Stimulated activated CD4-positive, alpha-beta T cell treated with anti-CD3 and anti-CD28 coated beads, Interleukin-1b, Interleukin-23, amount 100 ng/mL, for 48 hours (primary cell): ENCODE results near the gene EML1.

Experiments used
- DNase-seq: peaks from one replicate; pipeline ENCODE4 v3.0.0-alpha.2; 2020

The EML1 gene

DNA sequence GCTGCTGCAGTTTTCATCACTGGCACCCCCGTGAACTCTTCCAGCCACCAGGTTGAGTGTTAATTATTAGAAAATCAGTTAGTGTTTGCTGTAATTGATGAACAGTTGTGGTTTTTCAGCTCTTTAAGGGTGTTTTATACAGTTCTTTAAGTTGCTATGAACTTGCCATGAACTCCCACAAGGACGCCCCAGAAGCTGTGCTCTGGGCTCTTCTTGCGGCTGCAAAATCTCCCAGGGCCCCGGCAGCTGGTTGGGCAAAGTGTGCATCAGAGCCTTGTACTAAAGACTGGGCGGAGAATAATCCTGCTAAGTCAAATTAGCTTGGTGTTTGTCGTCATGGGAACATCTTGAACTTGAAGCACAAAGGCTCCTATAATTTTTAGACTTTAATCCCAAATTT lies 82.2 kb downstream of the EML1 start:
- DNase-seq = no peak

DNA sequence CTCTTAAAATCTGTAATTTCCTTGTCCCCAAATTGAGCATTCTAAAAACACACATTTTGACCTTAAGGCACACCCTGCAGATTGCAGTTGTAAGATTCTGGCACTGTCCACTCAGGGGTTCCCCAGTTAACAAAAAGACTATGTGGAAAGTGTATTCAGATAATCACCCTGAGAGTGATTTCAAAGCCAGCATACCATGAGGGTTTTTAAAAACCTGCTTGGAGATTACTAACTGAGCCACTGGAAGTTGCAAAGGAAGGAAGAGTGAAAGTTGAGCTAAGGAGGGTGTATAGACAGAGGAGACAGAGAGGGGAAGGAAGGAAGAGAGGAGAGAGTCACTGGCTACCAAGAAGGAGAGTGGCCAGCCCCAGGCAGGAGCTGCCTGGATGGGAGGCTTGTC lies 82.6 kb downstream of the EML1 start:
- DNase-seq = no peak

DNA sequence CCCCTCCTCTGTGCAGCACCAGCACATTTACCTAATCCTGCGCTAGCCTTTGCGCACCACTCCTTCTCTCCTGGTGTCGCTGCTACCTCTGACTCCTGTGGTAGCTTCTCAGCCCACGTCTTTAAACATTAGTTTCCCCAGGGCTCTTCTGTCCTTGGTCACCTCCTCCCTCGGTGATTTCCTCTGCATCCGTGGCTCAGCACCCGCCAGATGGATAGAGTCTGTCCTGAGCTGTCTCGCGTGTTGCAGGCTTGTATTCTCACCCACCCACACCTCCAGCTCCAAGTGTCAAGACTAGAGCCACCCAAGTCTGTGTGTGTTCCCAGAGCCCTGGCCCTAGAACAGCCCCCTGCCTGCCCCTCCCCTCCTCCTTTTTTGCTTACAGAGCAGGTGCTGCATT lies 83.2 kb downstream of the EML1 start:
- no peak for DNase-seq

DNA sequence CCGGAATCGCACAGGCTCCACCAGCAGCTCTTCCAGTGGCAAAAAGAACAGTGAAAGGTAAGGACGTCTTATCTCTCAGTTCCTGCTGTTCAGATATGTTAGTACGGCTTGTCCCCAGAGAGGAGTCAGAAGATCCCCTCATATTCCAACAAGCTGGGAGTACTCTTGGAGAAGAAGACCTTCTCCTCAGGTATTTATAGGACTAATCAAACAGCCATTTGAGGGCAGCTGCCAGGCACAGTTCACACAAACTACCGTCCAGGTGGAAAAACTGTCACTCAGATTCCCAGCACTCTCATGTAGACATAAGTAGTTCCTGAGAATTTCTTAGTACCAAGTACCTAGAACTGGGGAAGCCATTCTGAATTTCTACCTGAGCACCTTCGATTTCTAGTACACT lies 85.3 kb downstream of the EML1 start:
- no peak for DNase-seq

DNA sequence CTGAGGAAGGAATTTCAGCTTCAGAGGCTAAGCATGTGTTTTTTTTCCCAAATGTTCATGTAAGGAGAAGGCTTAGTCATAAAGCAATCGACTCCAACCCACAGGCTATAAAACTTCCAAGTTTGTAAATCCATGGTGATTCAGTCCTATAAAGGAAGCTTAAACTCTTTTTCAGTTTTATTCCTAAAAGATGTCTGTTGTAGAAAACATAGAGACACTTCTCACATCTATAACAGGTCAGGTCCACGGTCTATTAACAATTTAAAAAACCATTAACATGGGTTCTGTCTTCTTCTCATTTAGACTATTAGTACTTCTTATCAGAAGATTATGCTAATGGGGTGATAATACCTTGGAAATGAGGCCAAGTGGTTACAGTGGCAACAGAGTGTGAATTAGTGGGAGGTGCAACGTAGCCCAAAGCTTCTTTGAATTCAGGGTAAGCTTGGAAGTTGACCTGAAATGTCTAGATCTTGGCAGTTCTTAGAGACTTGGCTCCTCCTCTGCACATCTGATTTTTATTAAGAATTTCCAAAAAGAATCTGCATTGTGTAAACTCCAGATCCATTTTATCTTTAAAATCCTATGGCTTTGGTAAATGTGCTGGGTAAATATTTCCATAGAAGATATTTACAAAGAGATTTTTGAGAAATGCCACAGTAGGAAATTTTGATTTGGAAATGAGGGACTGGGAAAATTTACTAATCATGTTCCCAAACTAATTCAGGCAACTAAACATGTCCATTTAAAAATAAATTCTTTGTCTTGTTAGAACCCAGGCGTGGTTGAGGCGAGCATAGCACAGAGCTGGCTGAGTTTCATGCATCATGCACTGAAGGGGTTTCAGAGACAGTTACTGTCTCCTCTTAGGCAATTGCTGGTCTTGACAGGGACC lies 86.4 kb downstream of the EML1 start:
- no peak for DNase-seq

DNA sequence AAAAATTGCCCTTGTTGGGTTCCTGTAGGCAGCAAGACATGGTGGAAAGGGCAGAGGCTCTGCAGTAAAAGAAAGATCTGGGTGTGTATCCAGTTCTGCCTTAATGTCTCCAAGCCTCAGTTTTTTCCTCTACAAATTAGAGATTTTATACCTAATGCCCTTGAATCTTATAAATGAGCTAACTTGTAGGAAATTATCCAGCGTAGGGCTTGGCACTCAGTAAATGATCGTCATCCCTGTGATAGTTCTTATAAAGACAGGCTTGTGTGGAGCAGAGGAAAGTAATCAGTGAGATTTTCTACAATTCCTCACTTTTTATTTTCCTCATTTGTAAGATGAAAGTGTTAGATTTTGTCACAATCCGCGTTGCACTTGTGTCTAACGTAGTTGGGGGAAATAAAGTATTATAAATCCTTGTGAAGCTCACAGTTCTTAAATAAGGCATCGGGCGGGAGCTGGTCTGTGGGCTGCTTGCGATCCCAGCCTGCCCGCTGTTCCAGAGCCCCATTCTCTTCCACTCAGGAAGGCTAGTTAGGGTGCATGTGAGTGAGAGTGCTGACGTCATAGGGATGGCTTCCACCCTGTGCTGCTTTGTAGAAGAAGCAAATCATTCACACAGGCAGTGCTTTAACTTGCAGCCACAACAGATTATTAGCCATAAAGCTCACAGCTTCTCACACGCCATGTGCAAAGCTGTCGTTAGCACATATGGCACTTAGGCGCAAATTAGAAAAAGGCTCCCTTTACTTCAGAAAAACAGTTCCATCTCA lies 87.6 kb downstream of the EML1 start:
- no peak for DNase-seq

DNA sequence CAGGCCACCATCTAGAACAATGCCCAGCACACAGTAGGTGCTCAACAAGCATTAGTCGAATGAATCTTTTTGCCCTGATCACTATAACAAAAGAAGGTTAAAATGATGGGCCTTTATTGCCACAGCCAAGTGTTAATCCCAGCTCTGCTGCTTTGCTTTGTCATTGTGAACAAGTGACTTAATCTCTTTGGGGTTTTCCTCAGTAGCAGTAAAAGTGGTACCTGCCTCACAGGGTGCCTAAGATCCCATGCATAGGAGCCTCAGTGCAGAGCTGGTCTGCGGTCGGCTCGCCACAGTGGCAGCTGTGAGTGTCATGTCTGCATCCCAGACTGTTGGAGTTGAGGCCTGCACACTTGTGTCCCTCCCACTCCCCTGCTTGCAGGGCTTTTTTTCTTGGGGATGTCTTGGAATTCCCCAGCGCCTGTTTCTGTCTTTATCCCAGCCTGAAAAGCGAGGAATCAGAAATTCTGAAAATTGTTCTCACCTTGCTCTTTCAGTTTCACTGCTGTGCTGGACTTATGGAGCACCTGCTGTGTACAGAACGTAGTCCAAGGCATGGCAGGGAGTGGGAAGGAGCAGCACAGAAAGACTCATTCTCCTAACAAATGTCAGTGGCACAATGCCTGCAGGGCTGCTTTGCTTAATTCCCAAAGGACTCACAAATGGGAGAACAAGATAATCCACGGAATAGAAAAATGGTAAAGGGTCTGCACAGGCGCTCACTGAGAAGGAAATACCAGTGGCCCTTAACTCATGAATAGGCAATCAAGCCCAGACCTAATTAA lies 90.8 kb downstream of the EML1 start:
- DNase-seq = no peak

DNA sequence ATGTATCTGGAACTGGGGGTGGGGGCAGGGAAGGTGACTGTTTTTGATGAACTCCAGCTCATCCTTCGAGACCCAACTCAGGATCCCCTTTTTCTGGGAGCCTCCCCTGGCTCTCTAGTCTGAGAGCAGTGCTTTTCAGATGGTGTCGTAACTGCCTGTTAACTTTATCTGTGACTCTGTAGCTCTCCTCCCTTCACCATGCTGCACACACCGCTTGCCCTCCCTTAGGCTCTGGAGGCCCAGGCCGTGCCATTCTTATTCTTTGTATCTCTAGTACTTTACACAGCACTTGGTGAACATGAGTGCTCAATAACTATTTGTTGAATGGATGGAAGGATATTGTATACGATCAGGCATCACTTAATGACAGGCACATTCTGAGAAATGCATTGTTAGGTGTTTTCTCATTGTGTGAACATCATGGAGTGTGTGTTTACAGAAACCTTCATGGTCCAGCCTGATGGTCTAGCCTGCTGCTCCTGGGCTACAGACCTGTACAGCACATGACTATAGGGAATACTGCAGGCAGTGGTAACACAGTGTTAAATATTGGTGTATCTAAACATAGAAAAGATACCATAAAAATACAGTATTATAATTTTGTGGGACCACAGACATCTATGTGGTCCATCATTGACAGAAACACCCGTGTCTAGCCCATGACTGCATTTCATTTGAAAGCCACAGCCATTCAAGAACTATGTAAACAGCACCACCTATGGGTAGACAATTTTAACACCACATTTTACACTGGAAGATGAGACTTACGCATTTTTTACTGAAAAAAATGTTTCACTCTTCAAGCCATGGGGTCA lies 91.8 kb downstream of the EML1 start:
- DNase-seq = no peak

DNA sequence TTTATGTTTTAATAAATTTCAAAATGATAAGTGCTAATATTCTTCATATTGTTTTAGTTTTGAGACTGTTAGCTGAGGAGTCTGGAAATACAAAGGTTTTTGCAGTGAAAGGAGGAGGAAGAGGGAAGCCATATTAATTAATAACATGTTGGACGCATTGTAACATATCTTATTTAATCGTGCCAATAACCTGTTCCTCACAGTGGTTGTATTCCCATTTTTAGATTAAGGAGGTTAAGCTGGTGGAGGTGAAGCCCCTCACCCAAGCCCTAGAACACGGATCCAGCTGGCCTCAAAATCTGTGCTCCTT lies 92.4 kb downstream of the EML1 start:
- DNase-seq = no peak

DNA sequence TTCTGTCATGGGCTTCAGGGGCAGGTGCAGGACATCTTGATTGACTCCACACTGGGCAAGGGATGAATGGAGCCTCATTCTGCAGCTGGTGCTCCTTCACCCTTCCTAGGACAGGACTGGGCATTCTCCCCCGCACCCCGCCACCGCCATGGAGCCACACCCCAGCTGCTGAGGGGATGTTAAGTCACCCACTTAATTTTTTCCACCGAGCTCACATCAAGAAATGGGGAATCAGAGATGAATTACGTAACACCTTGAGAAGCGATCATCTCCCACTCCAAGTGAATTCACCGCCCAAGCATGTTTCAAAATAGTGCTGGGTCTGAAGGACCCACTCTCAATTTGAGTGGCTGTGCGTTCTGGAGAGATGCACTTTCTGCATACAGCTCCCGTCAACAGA lies 94.2 kb downstream of the EML1 start:
- no peak for DNase-seq

DNA sequence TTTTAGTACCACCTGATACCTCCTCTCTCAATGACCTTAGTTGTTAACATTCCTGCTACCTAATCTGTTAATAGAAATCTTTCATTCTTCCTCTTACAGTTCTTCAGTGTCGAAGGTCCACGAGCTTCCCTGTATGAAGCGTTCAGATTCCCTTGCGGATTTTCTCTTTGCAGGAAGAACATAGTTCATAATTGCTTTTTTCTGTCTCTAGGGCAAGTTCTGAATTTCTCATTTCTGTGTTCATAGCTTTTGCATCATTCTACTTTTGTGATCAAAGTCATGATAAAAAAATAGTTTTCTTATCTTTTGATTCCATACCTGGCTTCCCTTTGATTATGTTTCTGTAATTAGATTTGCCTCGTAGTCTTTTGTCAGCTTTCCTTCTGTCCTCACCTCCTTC lies 94.9 kb downstream of the EML1 start:
- no peak for DNase-seq

DNA sequence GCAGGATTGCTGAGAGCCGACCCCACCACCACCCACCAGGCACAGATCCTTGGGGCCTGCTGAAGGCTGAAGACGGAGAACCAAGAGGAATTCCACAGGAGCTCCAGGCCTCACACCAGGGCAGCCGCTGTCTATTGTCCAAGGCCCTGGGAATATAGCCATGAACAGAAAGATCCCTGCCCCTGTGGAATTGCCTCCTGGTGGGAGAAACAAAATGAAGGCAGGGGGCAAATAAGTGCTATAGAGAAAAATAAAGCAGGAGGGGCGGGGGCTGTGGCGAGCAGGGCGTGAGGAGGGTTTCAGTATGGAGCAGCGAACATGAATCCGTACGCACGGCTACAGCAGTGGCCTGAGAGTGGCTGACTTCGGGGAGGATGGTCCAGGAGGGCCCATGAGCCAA lies 96.1 kb downstream of the EML1 start:
- no peak for DNase-seq

DNA sequence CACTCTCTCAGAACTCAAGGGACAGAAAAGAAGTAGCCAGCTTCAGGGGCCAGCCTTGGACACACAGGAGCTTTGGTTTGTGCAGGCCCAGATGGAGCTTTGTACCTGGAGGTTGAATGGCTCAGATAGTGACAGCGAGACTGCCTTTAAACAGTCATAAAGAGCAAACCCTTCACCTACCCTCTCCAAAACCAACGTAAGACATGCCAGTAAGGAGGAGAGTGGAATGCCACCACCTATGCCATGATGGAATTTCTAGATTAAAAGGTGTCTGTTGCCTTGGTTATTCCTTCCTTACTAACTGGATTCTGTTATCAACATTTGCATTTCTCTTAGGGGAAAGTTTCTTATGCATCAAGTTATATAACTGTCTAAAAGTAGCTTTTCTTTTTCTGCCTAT lies 98.1 kb downstream of the EML1 start:
- DNase-seq = no peak

DNA sequence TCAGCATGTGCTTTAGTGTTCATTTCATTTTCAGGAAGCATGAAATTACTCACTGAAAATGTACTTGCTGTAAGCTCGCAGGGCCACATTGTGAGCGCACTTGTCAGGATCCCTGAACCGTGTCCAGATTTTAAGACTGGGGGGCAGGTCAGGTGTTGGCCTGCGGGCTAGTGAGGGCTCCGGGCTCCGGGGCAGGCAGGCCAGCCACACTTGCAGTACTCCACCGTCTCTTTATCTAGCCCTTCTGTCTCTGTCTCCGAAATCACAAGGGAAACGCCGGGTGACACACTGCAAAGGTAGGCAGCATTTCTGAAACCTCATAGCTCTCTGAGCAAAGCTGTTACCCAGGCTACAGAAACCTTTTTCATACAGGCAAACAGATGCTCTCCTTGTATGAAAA lies 98.7 kb downstream of the EML1 start:
- DNase-seq = no peak

DNA sequence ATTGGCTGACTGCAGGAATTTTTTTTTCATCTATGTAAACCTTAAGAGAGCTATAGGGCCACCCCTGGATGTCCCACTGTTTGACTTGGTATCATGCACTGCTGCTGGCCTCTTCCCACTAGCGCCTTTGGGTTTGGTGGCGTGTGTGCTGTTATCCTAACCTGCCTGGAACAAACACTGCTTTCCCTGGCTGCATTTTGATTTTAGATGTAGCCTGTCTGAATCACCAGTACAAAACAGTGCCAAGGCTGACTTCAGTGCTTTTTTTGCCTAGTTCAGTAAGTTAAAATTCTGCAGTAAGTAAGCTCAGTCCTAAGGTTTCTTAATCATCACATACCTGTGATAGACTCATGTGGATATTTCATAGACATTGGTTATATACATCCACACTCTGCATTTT lies 99.2 kb downstream of the EML1 start:
- DNase-seq = no peak

DNA sequence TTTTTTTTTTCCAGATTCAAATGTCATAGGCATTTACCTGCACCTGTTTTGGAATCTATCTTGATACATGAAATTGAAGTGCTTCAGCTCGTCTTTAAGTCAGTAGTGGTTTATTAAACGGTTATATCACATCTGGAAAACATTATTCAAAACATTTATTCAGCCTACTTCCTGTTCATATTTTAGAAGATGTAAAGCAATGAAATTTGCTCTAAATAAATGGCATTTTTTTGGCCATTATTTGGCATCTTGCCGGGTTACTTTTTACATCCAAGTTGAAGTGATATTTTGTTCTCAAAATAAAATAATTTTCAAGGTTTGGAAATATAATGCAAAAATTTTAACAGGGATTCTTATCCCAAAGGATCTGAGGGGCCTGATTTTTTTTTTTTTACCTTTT lies 103.1 kb downstream of the EML1 start:
- DNase-seq = no peak

DNA sequence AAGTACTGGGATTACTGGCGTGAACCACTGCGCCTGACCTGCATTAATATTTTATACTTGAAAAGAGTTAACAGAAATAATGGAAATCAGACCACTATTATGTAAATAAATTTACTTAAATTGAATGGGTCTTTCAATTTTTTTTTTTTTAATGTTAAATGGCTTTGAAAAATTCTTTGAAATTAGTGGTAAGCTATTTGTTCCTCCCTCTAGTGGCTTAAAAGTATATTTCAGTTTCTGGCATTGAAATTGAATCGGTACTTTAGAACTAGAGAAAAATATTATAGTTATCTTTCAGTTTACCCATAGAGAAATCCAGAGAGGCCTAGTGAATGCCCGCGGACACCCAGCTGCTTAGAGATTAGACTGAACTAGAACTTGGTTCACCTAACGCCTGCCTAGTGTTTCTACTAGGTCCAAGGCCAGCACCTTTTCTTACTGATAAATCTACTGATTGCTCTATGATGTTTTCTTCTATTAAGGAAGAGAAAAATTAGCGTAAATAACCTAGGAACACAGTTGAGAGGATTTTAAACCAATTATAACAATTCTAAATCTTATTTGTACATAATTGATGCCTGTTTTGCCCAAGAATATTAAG lies 106.5 kb downstream of the EML1 start:
- no peak for DNase-seq

DNA sequence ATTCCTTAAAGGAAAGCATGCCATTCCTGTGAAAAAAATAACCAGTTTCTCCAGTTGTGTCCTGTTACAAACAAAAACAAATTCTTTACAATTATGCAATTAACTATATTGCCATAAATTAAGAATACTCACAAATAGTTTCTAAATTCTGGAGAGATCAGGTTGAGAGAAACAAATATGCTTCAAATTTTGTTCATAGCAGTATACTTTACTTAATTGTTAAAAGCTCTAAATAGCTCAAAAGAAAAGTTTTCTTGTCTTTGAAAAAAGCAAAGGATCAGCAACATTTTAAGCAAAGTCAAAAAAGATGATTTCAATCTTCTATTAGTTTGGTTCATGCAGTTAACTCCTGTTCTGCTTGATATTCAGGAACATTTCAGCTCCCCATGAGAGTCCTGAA lies 109.7 kb downstream of the EML1 start:
- no peak for DNase-seq

DNA sequence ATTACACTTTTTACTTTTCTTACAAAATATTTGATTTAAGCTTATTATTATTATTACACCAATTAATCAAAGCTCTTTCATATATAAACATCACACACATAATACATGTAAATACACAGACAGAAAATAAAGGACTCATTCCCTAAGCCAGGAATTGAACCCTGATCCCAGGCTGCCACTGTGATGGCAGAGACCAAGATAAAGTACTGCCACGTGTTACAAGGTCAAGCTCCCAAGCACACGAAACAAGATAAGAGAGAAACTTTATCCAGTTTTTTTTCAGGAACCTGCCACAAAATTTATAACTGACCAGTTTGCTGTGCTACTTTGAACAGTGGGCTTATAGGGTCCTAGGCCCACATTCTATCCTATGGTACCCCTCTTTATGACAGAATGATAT lies 111.3 kb downstream of the EML1 start:
- no peak for DNase-seq

DNA sequence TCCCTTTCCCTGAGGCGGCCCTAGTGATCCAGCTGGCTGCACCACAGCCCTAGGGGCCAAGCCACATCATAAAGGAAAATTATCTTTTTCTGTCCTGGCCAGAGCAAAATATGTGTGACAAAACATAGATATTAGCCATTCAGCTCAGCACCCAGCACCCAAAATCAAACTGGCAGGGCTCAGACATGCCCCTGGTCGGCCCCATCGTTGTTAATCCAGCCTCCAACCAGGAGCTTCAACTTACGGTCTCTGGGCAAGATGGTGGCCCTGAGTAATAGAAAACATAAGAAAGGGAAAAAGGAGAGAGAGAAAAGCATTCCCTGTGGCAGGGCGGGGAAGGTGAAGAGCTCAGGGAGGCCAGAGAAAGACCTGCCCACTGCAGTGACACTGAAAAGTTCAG lies 111.9 kb downstream of the EML1 start:
- no peak for DNase-seq

DNA sequence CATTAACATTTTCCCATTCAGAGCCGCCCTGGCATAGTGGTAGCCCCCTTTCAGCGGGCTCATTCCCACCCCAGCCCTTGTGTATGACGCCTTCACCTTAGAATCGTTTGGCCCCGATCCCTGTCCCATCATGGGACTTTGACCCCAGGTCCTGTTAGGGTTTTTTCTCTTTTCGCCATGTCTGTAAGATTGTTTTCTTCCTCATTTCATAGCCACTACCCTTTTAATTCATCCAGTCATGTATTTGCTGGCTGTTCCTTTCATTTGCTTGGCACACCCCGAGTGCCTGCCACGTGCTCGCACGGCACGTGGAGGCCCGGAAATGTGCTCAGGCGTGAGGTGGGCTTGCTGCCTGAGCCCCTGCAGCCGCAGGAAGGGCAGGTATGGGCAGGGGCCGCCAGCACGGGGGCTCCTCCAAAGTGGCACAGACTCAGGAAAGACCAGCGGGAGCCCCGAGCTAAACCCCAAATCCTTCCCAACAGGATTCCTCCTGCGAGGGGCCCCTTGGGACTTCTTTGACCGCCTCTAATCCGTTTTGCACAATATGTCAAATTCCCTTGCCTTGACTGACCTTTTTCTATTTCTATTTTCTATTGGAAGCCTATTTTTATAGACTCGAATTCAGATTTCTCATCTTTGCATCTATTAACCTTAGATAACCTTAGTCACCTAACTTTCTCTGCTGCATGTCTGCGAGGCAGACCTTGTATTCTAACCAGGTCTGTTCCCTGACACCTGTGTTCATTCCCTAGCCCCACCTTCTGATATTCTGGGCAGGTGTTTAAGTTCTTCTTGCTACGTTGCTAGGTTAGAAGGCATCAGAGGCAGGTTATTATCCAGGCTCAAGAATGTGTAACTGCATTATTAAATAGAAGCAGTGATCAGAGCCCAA lies 114.8 kb downstream of the EML1 start:
- no peak for DNase-seq
